GM06990 (cell line): ENCODE measurements around the gene ZC3H14.

Experiments used
- DNase-seq: peaks from one replicate; pipeline ENCODE4 v3.0.0-alpha.2; 2011; ENCODE audit not compliant: insufficient read length; ENCODE audit errors: extremely low read depth
- H3K27me3 ChIP-seq: replicated peaks from 2 replicates; pipeline ENCODE4 v1.6.0; 2011; ENCODE audit warnings: low read length; ENCODE audit not compliant: control insufficient read depth, insufficient read depth
- H3K36me3 ChIP-seq: 2 replicates; pipeline ENCODE4 v1.5.1; 2011; ENCODE audit warnings: low read length; ENCODE audit not compliant: control insufficient read depth, insufficient read depth
- H3K4me3 ChIP-seq: replicated peaks from 2 replicates; pipeline ENCODE4 v1.5.1; 2011; ENCODE audit warnings: low read depth, mild to moderate bottlenecking, control low read depth, low read length
- CTCF ChIP-seq: IDR thresholded peaks from 2 replicates; pipeline ENCODE4 v1.5.1; 2011; ENCODE audit warnings: low read length, control low read depth, mild to moderate bottlenecking, inconsistent platforms; ENCODE audit not compliant: insufficient read depth, poor library complexity, severe bottlenecking

Gene ZC3H14

GRCh38 chr14:88588081-88588480 is 25.2 kb downstream of the ZC3H14 start:
- peaks cover 3% of the 10 kb centered on the region for H3K36me3 ChIP-seq
- no peak for TF ChIP-seq CTCF
- no peaks in the 10 kb centered on the region for H3K27me3 ChIP-seq
- H3K4me3 ChIP-seq: no peak overlapping the region
- no peak for DNase-seq

- no peak for TF ChIP-seq CTCF
- H3K4me3 ChIP-seq: no peak overlapping the region
- no peaks in the 10 kb centered on the region for H3K27me3 ChIP-seq
- H3K36me3 ChIP-seq: no peaks in the 10 kb centered on the region; the same call in 1 of the 2 replicates
- DNase-seq: no peak
These were observed 27.3 kb downstream of the ZC3H14 start for GRCh38 chr14:88590173-88590572.

GRCh38 chr14:88592031-88592430 is 29.2 kb downstream of the ZC3H14 start:
- Histone ChIP-seq H3K36me3 (no peaks in the 10 kb centered on the region; the same call in 1 of the 2 replicates), H3K4me3 (no peak overlapping the region), H3K27me3 (no peaks in the 10 kb centered on the region)
- no peak for DNase-seq
- no peak for TF ChIP-seq CTCF

GRCh38 chr14:88597038-88597437 is 34.2 kb downstream of the ZC3H14 start:
- TF ChIP-seq CTCF: no peak
- DNase-seq: no peak
- no peak overlapping the region for H3K4me3 ChIP-seq
- H3K36me3 ChIP-seq: peaks cover 2% of the 10 kb centered on the region; the same call in 1 of the 2 replicates
- H3K27me3 ChIP-seq: no peaks in the 10 kb centered on the region

GRCh38 chr14:88597601-88598000 is 34.8 kb downstream of the ZC3H14 start:
- Histone ChIP-seq H3K4me3 (no peak overlapping the region), H3K27me3 (no peaks in the 10 kb centered on the region), H3K36me3 (peaks cover 4% of the 10 kb centered on the region; the same call in 1 of the 2 replicates)
- TF ChIP-seq CTCF: no peak
- DNase-seq: no peak

- DNase-seq: no peak
- no peak for TF ChIP-seq CTCF
- Histone ChIP-seq H3K4me3 (no peak overlapping the region), H3K36me3 (peaks cover 5% of the 10 kb centered on the region; the same call in 1 of the 2 replicates), H3K27me3 (no peaks in the 10 kb centered on the region)
These were observed 35.3 kb downstream of the ZC3H14 start for GRCh38 chr14:88598097-88598675.
